ENCODE results near the gene RNU6-7. TPM values are rescaled to one million over a fixed set of nuclear protein-coding genes. Genes with fewer than 3 reads are reported as not detected.
A peak's percentile ranks its signal among the peaks of the same experiment; 100 is the strongest.

The RNU6-7 gene
- total RNA-seq, 1 experiment from 2014 or later, result not detected

DNA sequence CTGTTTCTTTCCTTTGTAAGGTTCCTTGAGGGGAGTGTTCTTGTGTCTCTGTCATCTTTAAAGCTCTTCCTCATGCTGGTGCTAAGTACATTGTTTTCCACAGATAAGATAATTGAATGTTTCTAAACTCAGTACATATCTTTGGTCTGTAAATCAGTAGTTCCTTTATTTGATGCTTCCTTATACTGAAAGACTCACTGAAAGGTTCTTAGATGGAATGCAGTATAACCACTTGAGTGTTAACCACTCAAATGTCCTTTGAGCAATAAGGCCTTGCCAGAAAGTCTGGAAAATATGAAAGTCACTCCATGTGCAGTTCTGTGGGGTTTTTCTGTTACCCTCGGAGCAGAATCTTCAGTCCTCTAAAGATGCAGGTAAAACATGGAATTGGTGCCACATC is 24.2 kb downstream of the RNU6-7 start:
- ChIA-PET POLR2A (ENCODE audit: unreplicated experiment) (no interaction called here), CTCF (no interaction called here)
- H3K27ac ChIP-seq, result no peak overlapping the region
- H3F3A ChIP-seq (ENCODE audit: insufficient read depth, low read depth), result peaks cover 21% of the 10 kb centered on the region; the same call in 1 of the 2 replicates
- peaks cover 38% of the 10 kb centered on the region for H3K4me1 ChIP-seq (replicated peaks; ENCODE audit: insufficient read depth)
- no peaks in the 10 kb centered on the region for H3K27me3 ChIP-seq (ENCODE audit: insufficient read depth, low read depth)
- no peaks in the 10 kb centered on the region for H3K9me3 ChIP-seq (ENCODE audit: insufficient read depth, low read depth)
- no TSS peak for BruUV-seq (replicated peaks)
- no peaks in the 10 kb centered on the region for H4K20me1 ChIP-seq (ENCODE audit: insufficient read depth)
- H3K79me2 ChIP-seq (ENCODE audit: low read depth), result no peaks in the 10 kb centered on the region
- no peak for TF ChIP-seq EZH2 (IDR thresholded peaks at IDR 0.05; ENCODE audit: low read depth)
- TF ChIP-seq, protein P1, sequence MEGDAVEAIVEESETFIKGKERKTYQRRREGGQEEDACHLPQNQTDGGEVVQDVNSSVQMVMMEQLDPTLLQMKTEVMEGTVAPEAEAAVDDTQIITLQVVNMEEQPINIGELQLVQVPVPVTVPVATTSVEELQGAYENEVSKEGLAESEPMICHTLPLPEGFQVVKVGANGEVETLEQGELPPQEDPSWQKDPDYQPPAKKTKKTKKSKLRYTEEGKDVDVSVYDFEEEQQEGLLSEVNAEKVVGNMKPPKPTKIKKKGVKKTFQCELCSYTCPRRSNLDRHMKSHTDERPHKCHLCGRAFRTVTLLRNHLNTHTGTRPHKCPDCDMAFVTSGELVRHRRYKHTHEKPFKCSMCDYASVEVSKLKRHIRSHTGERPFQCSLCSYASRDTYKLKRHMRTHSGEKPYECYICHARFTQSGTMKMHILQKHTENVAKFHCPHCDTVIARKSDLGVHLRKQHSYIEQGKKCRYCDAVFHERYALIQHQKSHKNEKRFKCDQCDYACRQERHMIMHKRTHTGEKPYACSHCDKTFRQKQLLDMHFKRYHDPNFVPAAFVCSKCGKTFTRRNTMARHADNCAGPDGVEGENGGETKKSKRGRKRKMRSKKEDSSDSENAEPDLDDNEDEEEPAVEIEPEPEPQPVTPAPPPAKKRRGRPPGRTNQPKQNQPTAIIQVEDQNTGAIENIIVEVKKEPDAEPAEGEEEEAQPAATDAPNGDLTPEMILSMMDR (conservative IDR thresholded peaks at IDR 0.05), result no peak
- H3K9me2 ChIP-seq (ENCODE audit: insufficient read depth), result no peaks in the 10 kb centered on the region
- no peak overlapping the region for H2AFZ ChIP-seq
- H3K36me3 ChIP-seq (ENCODE audit: low read depth), result no peaks in the 10 kb centered on the region
- peak in 1 of 2 experiments; percentile 62 for DNase-seq
- no peak overlapping the region for H3K4me3 ChIP-seq
- H3K4me2 ChIP-seq, result peak overlapping the region; percentile 36
- intact Hi-C loops (cut with micrococcal nuclease; ENCODE audit: unreplicated experiment), result no loop called here

DNA sequence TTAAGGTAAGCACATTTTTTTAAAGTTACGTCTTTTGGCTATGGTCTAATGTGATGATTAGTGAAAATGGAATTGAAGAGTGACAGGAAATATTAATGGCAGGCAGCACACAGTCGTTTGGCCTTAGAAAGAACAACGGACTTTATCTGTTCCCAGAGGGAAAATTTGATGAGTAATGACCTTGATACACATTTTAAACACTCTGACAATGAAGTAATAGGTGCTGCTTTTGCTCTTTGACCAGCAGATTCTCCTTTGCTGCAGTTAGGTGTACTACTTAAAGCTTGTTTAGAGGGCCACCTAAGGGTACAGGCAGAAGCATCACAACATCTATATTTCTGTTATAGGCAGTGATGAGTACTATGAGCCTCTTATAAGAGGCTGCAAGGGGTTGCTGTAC is 28.3 kb downstream of the RNU6-7 start:
- Histone ChIP-seq H3K27me3 (ENCODE audit: insufficient read depth, low read depth) (no peaks in the 10 kb centered on the region), H3K36me3 (ENCODE audit: low read depth) (no peaks in the 10 kb centered on the region), H3K27ac (peak overlapping the region; percentile 54), H3K9me3 (ENCODE audit: insufficient read depth, low read depth) (no peaks in the 10 kb centered on the region), H3K79me2 (ENCODE audit: low read depth) (no peaks in the 10 kb centered on the region), H3F3A (ENCODE audit: insufficient read depth, low read depth) (peaks cover 22% of the 10 kb centered on the region; the same call in 1 of the 2 replicates), H2AFZ (no peak overlapping the region), H3K9me2 (ENCODE audit: insufficient read depth) (no peaks in the 10 kb centered on the region), H3K4me2 (peak overlapping the region; percentile 55), H3K4me3 (no peak overlapping the region), H4K20me1 (ENCODE audit: insufficient read depth) (no peaks in the 10 kb centered on the region), H3K4me1 (replicated peaks; ENCODE audit: insufficient read depth) (peaks cover 62% of the 10 kb centered on the region)
- CTCF ChIA-PET, result interaction anchor here (0.7 kb wide), 1 partner anchor 199 kb away, joined by 12 read pairs; no protein-coding TSS in a partner anchor
- peak in 1 of 2 experiments; percentile 87 for DNase-seq
- POLR2A ChIA-PET (ENCODE audit: unreplicated experiment), result interaction anchor here (0.7 kb wide), 1 partner anchor 214 kb away, joined by 4 read pairs; no protein-coding TSS in a partner anchor
- BruUV-seq (replicated peaks), result no TSS peak
- intact Hi-C loops (cut with micrococcal nuclease; ENCODE audit: unreplicated experiment), result no loop called here
- TF ChIP-seq EZH2 (IDR thresholded peaks at IDR 0.05; ENCODE audit: low read depth), result no peak
- TF ChIP-seq, protein P1 (conservative IDR thresholded peaks at IDR 0.05), result no peak

DNA sequence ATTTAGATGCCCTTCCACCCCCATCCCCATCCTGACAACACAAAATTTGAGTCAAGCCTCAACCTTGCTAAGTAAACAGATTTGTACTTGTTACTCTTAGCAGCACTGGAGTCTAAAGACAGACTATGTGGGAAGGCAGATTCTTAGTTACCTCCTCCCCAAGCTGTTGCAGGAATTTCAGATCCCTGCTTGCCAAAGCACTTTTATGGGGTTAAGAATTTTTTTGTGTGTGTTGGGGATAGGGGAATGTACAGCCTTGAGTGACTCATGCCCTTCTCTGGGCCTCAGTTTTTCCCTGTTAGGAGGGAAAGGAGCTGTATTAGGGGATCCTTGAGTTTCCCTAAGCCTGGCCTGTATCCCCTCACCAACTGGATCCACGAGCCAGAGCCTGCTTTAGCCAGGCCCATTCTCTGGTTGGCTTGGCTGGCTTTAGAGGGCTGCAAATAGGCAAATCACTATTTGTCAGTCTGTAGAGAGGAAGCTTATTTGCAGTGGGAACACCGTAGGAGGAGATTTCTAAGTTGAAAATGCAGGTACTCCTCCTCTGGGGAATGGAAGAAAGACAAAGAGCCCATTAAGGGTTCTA is 28.9 kb downstream of the RNU6-7 start:
- Histone ChIP-seq H3K4me1 (replicated peaks; ENCODE audit: insufficient read depth) (peaks cover 56% of the 10 kb centered on the region), H3K9me3 (ENCODE audit: insufficient read depth, low read depth) (no peaks in the 10 kb centered on the region), H2AFZ (no peak overlapping the region), H3K9me2 (ENCODE audit: insufficient read depth) (no peaks in the 10 kb centered on the region), H4K20me1 (ENCODE audit: insufficient read depth) (no peaks in the 10 kb centered on the region), H3F3A (ENCODE audit: insufficient read depth, low read depth) (peaks cover 19% of the 10 kb centered on the region; the same call in 1 of the 2 replicates), H3K36me3 (ENCODE audit: low read depth) (no peaks in the 10 kb centered on the region), H3K27me3 (ENCODE audit: insufficient read depth, low read depth) (no peaks in the 10 kb centered on the region), H3K4me3 (no peak overlapping the region), H3K27ac (peak overlapping the region; percentile 54), H3K79me2 (ENCODE audit: low read depth) (no peaks in the 10 kb centered on the region), H3K4me2 (peak overlapping the region; percentile 55)
- CTCF ChIA-PET, result interaction anchor here (0.6 to 0.7 kb wide), 2 partner anchors 200 to 334 kb away, joined by 3 to 12 read pairs; no protein-coding TSS in a partner anchor
- BruUV-seq (replicated peaks), result no TSS peak
- DNase-seq, result peak in 1 of 2 experiments; percentile 70
- intact Hi-C loops (cut with micrococcal nuclease; ENCODE audit: unreplicated experiment), result no loop called here
- TF ChIP-seq, protein P1 (conservative IDR thresholded peaks at IDR 0.05), result no peak
- no peak for TF ChIP-seq EZH2 (IDR thresholded peaks at IDR 0.05; ENCODE audit: low read depth)
- POLR2A ChIA-PET (ENCODE audit: unreplicated experiment), result interaction anchor here (0.7 kb wide), 1 partner anchor 215 kb away, joined by 4 read pairs; no protein-coding TSS in a partner anchor

All from PC-9 (cell line).